PC-9 (cell line): ENCODE data around the gene WSCD2. TPM values are rescaled to one million over a fixed set of nuclear protein-coding genes. Genes with fewer than 3 reads are reported as not detected.

Source experiments
- BruUV-seq: library from RNA; stranded (reverse); fragments of 400-500 nt; replicated peaks from 2 replicates; lab custom pipeline; 2021; lab: Mats Ljungman, UMichigan
- CTCF ChIA-PET: fragments of 300-600 bp; sonication (Branson Sonifier 250); formaldehyde crosslinking; loops from one replicate; lab custom pipeline; 2022; ENCODE audit warnings: antibody characterized with exemption; lab: Charles Lee
- POLR2A ChIA-PET: fragments of 300-600 bp; sonication (Branson Sonifier 250); formaldehyde crosslinking; loops from one replicate; lab custom pipeline; 2022; ENCODE audit warnings: antibody characterized with exemption; ENCODE audit not compliant: unreplicated experiment; lab: Charles Lee
- DNase-seq, 2 experiments: peaks; one replicate each; pipeline versions ENCODE4 v3.0.0 to v3.0.0-alpha.2; 2015 to 2022; ENCODE audit warnings: mixed read lengths in 1 of 2
- H2AFZ ChIP-seq: fragments of 200-600 bp; sonication (generic); 2 replicates; pipeline ENCODE4 v1.8.1; 2017; ENCODE audit warnings: antibody characterized with exemption
- H3F3A ChIP-seq: fragments of 200-600 bp; sonication (generic); 2 replicates; pipeline ENCODE4 v1.8.1; 2017; ENCODE audit warnings: antibody characterized with exemption, mild to moderate bottlenecking, low read depth; ENCODE audit not compliant: insufficient read depth
- H3K27ac ChIP-seq: fragments of 200-600 bp; sonication (generic); 2 replicates; pipeline ENCODE4 v1.6.1; 2016; ENCODE audit warnings: mixed run types
- H3K27me3 ChIP-seq: fragments of 200-600 bp; sonication (generic); 2 replicates; pipeline ENCODE4 v1.6.1; 2016; ENCODE audit warnings: low read depth, mixed run types; ENCODE audit not compliant: insufficient read depth
- H3K36me3 ChIP-seq: fragments of 200-600 bp; sonication (generic); 2 replicates; pipeline ENCODE4 v1.6.1; 2016; ENCODE audit warnings: low read depth, mixed run types
- H3K4me1 ChIP-seq: fragments of 200-600 bp; sonication (generic); replicated peaks from 2 replicates; pipeline ENCODE4 v1.6.1; 2016; ENCODE audit warnings: mixed run types; ENCODE audit not compliant: insufficient read depth
- H3K4me2 ChIP-seq: fragments of 200-600 bp; sonication (generic); 2 replicates; pipeline ENCODE4 v1.6.1; 2017; ENCODE audit warnings: mixed run types
- H3K4me3 ChIP-seq: fragments of 200-600 bp; sonication (generic); 2 replicates; pipeline ENCODE4 v1.6.1; 2016; ENCODE audit warnings: mixed run types
- H3K79me2 ChIP-seq: fragments of 200-600 bp; sonication (generic); 2 replicates; pipeline ENCODE4 v1.6.1; 2017; ENCODE audit warnings: low read depth, mixed run types
- H3K9me2 ChIP-seq: fragments of 200-600 bp; sonication (generic); 2 replicates; pipeline ENCODE4 v1.8.1; 2017; ENCODE audit warnings: mild to moderate bottlenecking; ENCODE audit not compliant: insufficient read depth
- H3K9me3 ChIP-seq: fragments of 200-600 bp; sonication (generic); 2 replicates; pipeline ENCODE4 v1.8.1; 2016; ENCODE audit warnings: low read depth; ENCODE audit not compliant: insufficient read depth
- H4K20me1 ChIP-seq: fragments of 200-600 bp; sonication (generic); 2 replicates; pipeline ENCODE4 v1.8.1; 2017; ENCODE audit not compliant: insufficient read depth
- EZH2 ChIP-seq: fragments of 200-600 bp; sonication (generic); IDR thresholded peaks from 2 replicates; pipeline ENCODE4 v1.8.0; 2017; ENCODE audit warnings: antibody characterized with exemption, low read depth
- intact Hi-C: fragments of 100-400 bp; cut with micrococcal nuclease; formaldehyde crosslinking; loops from one replicate; pipeline ENCODE4 v1.10.0; 2022; ENCODE audit not compliant: unreplicated experiment
- total RNA-seq: library from RNA; stranded (reverse); gene quantifications from 2 replicates; pipeline ENCODE4 v1.2.3, GENCODE V29; 2021
- TF ChIP-seq, protein P1 (sequence below): fragments of 200-600 bp; sonication (generic); conservative IDR thresholded peaks from 2 replicates; pipeline ENCODE4 v1.6.1; 2017; ENCODE audit warnings: mixed run types, antibody characterized with exemption, mild to moderate bottlenecking, moderate library complexity

Gene WSCD2
- total RNA-seq, 1 experiment from 2014 or later, result not detected

DNA sequence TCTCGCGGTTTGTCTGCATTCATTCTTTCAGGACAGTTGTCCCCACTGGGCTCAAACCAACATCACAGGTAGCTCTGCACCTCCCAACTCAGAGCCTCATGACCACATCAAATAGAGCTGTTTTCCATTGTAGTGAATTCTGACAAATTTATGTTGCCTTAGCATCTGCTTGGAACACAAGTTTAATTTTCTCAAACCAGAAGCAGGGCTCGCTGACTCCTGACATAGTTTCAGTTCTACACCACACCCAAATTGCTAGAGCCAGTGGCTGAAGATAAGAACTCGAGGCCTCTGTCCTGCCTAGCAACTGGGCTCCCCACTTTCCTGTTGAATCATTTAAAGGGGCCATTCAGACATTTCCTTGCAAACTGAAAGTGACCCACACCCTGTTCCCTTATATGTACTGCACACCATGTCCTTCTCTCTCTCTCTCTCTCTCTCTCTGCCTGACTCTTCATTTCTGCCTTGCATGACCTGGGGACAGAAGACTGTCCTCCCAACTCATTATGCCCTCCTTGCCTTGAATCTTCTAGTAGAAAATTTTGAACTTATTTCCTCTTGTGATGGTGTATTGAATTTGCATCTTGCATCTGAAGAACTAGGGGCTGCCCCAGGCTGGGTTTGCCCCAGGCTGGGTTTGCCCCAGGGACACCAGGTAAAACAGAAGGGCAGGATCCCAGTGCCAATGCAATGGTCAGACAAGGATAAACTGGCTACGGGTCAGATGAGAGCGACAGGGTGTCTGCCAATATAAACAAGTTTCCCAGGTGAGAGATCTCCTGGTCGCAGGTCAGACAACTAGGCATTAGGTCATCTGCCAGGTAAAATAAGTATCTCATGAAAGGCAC, 9.7 kb upstream of the WSCD2 start:
- CTCF ChIA-PET, result no interaction called here
- H3K9me3 ChIP-seq, result no peaks in the 10 kb centered on the region
- H3F3A ChIP-seq, result no peaks in the 10 kb centered on the region
- no peaks in the 10 kb centered on the region for H4K20me1 ChIP-seq
- no peak overlapping the region for H3K27ac ChIP-seq
- BruUV-seq, result no TSS peak
- H3K4me3 ChIP-seq, result no peak overlapping the region
- H3K4me1 ChIP-seq, result no peaks in the 10 kb centered on the region
- peaks cover 31% of the 10 kb centered on the region for H3K27me3 ChIP-seq
- H2AFZ ChIP-seq, result no peak overlapping the region
- POLR2A ChIA-PET, result no interaction called here
- no peak for DNase-seq
- TF ChIP-seq EZH2, result no peak
- TF ChIP-seq, protein P1, sequence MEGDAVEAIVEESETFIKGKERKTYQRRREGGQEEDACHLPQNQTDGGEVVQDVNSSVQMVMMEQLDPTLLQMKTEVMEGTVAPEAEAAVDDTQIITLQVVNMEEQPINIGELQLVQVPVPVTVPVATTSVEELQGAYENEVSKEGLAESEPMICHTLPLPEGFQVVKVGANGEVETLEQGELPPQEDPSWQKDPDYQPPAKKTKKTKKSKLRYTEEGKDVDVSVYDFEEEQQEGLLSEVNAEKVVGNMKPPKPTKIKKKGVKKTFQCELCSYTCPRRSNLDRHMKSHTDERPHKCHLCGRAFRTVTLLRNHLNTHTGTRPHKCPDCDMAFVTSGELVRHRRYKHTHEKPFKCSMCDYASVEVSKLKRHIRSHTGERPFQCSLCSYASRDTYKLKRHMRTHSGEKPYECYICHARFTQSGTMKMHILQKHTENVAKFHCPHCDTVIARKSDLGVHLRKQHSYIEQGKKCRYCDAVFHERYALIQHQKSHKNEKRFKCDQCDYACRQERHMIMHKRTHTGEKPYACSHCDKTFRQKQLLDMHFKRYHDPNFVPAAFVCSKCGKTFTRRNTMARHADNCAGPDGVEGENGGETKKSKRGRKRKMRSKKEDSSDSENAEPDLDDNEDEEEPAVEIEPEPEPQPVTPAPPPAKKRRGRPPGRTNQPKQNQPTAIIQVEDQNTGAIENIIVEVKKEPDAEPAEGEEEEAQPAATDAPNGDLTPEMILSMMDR, result no peak
- no peaks in the 10 kb centered on the region for H3K79me2 ChIP-seq
- H3K36me3 ChIP-seq, result no peaks in the 10 kb centered on the region
- no peaks in the 10 kb centered on the region for H3K9me2 ChIP-seq
- intact Hi-C loops, result no loop called here
- H3K4me2 ChIP-seq, result no peak overlapping the region

DNA sequence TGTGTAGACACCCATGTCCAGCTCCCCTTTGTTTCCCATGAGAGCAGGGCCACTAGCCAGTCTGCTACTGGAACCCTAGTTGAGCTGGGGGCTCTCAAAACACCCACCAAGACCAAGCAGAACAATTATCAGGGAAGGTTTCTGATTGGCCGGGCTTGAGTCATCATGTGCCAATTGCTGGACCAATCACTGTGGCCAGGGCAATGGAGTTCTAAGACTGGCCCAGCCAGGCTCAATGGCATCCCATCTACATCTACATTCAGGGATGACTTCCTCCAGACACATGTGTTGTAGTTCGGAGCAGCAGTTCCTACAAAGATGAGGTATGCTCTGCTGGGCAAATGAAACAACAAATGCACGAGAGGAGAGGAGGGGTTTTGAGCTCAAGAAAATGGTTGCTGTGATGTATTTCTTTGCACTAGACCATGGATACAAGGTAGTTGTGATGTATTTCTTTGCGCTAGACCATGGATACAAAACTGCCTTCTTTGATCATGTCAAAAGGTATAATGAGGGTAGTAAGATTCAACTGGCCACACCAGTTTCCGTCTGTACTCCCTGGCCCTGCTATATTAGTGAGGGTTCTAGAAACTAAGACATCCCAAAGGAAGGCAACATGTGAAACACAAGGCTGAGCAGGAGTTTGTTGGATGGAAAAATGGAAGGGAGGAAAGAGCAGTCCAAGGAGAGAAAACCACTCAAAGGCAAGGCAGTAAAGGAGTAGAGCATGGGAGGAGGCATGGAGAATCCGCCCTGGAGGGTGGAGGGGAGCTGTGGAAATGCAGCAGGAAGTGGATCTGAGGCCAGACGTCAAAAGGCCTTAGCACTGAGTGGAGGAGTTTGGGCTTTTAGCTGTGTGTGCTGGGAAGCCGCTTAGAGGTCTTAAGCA, 8.9 kb upstream of the WSCD2 start:
- TF ChIP-seq EZH2, result no peak
- TF ChIP-seq, protein P1, result no peak
- CTCF ChIA-PET, result no interaction called here
- BruUV-seq, result no TSS peak
- Histone ChIP-seq H3K36me3 (no peaks in the 10 kb centered on the region), H3K4me1 (no peaks in the 10 kb centered on the region), H3K4me3 (no peak overlapping the region), H3K4me2 (no peak overlapping the region), H3K9me3 (no peaks in the 10 kb centered on the region), H2AFZ (no peak overlapping the region), H3K27me3 (peaks cover 30% of the 10 kb centered on the region), H3F3A (no peaks in the 10 kb centered on the region), H3K79me2 (no peaks in the 10 kb centered on the region), H3K9me2 (no peaks in the 10 kb centered on the region), H4K20me1 (no peaks in the 10 kb centered on the region), H3K27ac (no peak overlapping the region)
- intact Hi-C loops, result no loop called here
- no peak for DNase-seq
- POLR2A ChIA-PET, result no interaction called here

DNA sequence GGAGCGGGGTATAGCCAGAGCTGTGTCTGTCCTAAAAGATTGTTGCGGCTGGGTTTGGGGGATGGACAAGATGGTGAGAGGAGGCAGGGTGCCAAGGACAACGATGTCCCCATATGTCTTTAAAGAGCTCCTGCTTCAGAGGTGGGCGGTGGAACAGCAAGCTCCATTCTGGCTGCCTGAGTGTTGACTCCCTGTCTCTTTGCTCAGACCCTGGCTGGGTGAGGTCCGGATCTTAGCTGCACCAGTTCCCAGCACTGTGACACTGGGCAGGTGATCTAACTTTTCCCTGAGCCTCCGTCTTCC, 8.3 kb upstream of the WSCD2 start:
- Histone ChIP-seq H3K4me2 (no peak overlapping the region), H4K20me1 (no peaks in the 10 kb centered on the region), H3K9me3 (no peaks in the 10 kb centered on the region), H3K9me2 (no peaks in the 10 kb centered on the region), H3K4me1 (no peaks in the 10 kb centered on the region), H3K36me3 (no peaks in the 10 kb centered on the region), H3F3A (no peaks in the 10 kb centered on the region), H2AFZ (no peak overlapping the region), H3K27ac (no peak overlapping the region), H3K4me3 (no peak overlapping the region), H3K27me3 (peaks cover 28% of the 10 kb centered on the region), H3K79me2 (no peaks in the 10 kb centered on the region)
- no peak for TF ChIP-seq EZH2
- TF ChIP-seq, protein P1, result no peak
- ChIA-PET POLR2A (no interaction called here), CTCF (no interaction called here)
- intact Hi-C loops, result no loop called here
- no peak for DNase-seq
- BruUV-seq, result no TSS peak
